BE2C (cell line): ENCODE measurements around the gene ENPP7.

Experiments
- DNase-seq: peaks from one replicate; pipeline ENCODE4 v3.0.0-alpha.2; 2020
- H3K27me3 ChIP-seq: fragments of 250-450 bp; sonication (Bioruptor Pico); 2 replicates; pipeline ENCODE4 v1.5.1; 2020; ENCODE audit warnings: mild to moderate bottlenecking
- H3K36me3 ChIP-seq: fragments of 250-450 bp; sonication (Bioruptor Pico); 2 replicates; pipeline ENCODE4 v1.5.1; 2020; ENCODE audit warnings: mild to moderate bottlenecking
- H3K4me1 ChIP-seq: fragments of 250-450 bp; sonication (Bioruptor Pico); 2 replicates; pipeline ENCODE4 v1.5.1; 2020
- H3K4me3 ChIP-seq: 2 replicates; pipeline ENCODE4 v1.5.1; 2011; ENCODE audit warnings: low read depth, low read length
- H3K9me3 ChIP-seq: fragments of 250-450 bp; sonication (Bioruptor Pico); 2 replicates; pipeline ENCODE4 v1.5.1; 2020
- CTCF ChIP-seq: IDR thresholded peaks from 2 replicates; pipeline ENCODE4 v1.5.1; 2012; ENCODE audit warnings: mild to moderate bottlenecking, low read depth, low read length

Gene ENPP7

DNA sequence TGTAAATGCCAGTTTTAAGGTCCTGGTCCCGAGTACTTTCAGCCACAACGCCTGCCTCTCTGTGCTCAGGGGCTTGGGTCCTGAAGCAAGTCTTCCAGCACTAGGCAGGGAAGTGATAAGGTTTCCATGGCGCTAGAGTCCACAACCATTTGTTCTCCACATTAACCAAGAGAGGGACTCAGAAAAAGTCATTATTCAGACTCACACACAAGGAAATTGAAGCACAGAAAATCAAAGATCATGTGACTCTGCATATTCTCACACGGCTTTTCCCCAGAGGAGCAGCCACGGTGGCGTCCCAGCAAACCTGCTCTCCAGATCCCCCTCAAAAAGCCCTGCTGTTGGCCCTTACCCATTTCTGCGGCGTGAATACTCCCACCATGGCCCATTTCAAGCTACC lies 9.7 kb downstream of the ENPP7 start:
- no peak for DNase-seq
- Histone ChIP-seq H3K4me3 (no peak overlapping the region), H3K4me1 (peaks cover 3% of the 10 kb centered on the region; the same call in 1 of the 2 replicates), H3K27me3 (no peaks in the 10 kb centered on the region), H3K36me3 (no peaks in the 10 kb centered on the region), H3K9me3 (no peaks in the 10 kb centered on the region)
- no peak for TF ChIP-seq CTCF

DNA sequence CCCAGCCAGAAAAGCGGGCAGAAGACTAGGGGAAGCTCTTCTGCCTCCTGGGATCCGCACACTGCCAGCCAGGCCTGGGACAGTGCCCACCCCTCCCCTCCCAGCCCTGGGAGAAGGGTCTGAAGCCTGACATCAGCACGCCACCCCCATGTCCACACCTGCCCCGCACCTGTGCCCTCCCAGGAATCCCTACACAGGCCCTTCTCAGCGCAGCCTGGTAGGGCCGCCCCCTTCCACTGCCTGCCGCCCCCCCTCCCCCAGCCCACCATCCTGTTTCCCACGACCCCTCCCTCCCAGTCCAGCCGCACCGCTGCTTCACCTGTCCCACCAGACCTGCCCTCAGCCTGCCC lies 10.6 kb downstream of the ENPP7 start:
- Histone ChIP-seq H3K36me3 (no peaks in the 10 kb centered on the region), H3K4me3 (peak overlapping the region; percentile 51), H3K27me3 (peaks cover under 1% of the 10 kb centered on the region; the same call in 1 of the 2 replicates), H3K9me3 (no peaks in the 10 kb centered on the region), H3K4me1 (peaks cover 3% of the 10 kb centered on the region; the same call in 1 of the 2 replicates)
- DNase-seq: no peak
- no peak for TF ChIP-seq CTCF

DNA sequence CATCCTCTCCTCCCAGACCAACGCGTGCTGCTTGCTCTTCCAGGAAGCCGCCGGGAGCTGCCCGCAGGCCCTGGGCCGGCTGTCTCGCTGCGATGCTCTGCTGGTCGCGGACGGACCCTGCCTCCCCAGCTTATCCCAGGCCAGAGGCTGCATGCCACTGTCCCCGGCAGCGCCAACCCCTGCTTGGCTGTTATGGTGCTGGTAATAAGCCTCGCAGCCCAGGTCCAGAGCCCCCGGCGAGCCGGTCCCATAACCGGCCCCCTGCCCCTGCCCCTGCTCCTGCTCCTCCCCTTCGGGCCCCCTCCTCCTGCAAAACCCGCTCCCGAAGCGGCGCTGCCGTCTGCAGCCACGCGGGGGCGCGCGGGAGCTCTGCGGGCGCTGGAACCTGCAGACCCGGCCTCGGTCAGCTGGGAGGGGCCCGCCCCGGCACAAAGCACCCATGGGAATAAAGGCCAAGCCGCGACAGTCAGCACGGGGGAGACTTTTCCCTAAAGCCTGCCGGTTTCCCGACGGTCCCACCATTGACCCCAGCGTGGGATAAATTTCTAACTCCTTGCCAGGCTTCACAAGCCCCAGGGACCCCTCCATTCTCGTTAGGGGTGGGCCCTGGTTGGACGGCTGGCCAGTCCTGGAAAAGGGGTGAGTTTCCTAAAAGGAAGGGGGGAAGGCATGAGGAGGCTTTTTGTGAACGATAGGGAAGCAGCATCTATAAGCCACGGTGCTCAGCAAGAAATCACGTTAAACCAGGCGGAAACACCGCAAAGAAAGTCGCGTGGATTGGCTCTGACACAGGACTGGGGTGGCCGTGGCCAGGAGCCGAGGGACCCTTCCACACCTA lies 11.2 kb downstream of the ENPP7 start:
- H3K27me3 ChIP-seq: peaks cover 7% of the 10 kb centered on the region
- peak; percentile 87 for DNase-seq
- no peaks in the 10 kb centered on the region for H3K36me3 ChIP-seq
- H3K4me3 ChIP-seq: peak overlapping the region; percentile 51
- H3K9me3 ChIP-seq: no peaks in the 10 kb centered on the region
- peak; percentile 86 for TF ChIP-seq CTCF
- peaks cover 3% of the 10 kb centered on the region; the same call in 1 of the 2 replicates for H3K4me1 ChIP-seq

- Histone ChIP-seq H3K4me1 (peaks cover 3% of the 10 kb centered on the region; the same call in 1 of the 2 replicates), H3K9me3 (no peaks in the 10 kb centered on the region), H3K4me3 (no peak overlapping the region), H3K36me3 (no peaks in the 10 kb centered on the region), H3K27me3 (peaks cover 13% of the 10 kb centered on the region)
- TF ChIP-seq CTCF: no peak
- no peak for DNase-seq
These were observed 11.8 kb downstream of the ENPP7 start for GRCh38 chr17:79742589-79742918.

- TF ChIP-seq CTCF: no peak
- H3K4me1 ChIP-seq: peaks cover 6% of the 10 kb centered on the region; the same call in 1 of the 2 replicates
- no peaks in the 10 kb centered on the region for H3K9me3 ChIP-seq
- no peak for DNase-seq
- H3K36me3 ChIP-seq: no peaks in the 10 kb centered on the region
- peaks cover 17% of the 10 kb centered on the region for H3K27me3 ChIP-seq
- no peak overlapping the region for H3K4me3 ChIP-seq
These were observed 12.3 kb downstream of the ENPP7 start for GRCh38 chr17:79742951-79743476.

- H3K4me1 ChIP-seq: peaks cover 6% of the 10 kb centered on the region; the same call in 1 of the 2 replicates
- no peaks in the 10 kb centered on the region for H3K36me3 ChIP-seq
- TF ChIP-seq CTCF: no peak
- no peaks in the 10 kb centered on the region for H3K9me3 ChIP-seq
- DNase-seq: no peak
- H3K4me3 ChIP-seq: no peak overlapping the region
- H3K27me3 ChIP-seq: peaks cover 23% of the 10 kb centered on the region
These were observed 12.9 kb downstream of the ENPP7 start for GRCh38 chr17:79743614-79744013.
